Colonic mucosa (tissue), 4 donors: ENCODE measurements around the gene USO1. TPM values are rescaled to one million over a fixed set of nuclear protein-coding genes. Genes with fewer than 3 reads are reported as not detected.

Source experiments
- DNase-seq: peaks from one replicate; pipeline ENCODE4 v3.0.0-alpha.2; 2020
- H3K27ac ChIP-seq: fragments of 200-600 bp; one replicate; pipeline ENCODE4 v1.8.0; 2021
- H3K27me3 ChIP-seq: fragments of 200-600 bp; one replicate; pipeline ENCODE4 v1.8.0; 2021
- H3K36me3 ChIP-seq: fragments of 200-600 bp; one replicate; pipeline ENCODE4 v1.8.0; 2021
- H3K4me1 ChIP-seq: fragments of 200-600 bp; one replicate; pipeline ENCODE4 v1.8.0; 2021; ENCODE audit warnings: mild to moderate bottlenecking
- H3K4me3 ChIP-seq: fragments of 200-600 bp; one replicate; pipeline ENCODE4 v1.8.0; 2021
- H3K9ac ChIP-seq, 2 donors: one replicate each; pipeline ENCODE4 v1.7.0; 2013; ENCODE audit warnings: control low read depth in 2 of 2, low read depth in 2 of 2, low read length in 2 of 2
- H3K9me3 ChIP-seq: fragments of 200-600 bp; one replicate; pipeline ENCODE4 v1.8.0; 2021
- intact Hi-C: fragments of 100-400 bp; cut with DNase I; formaldehyde crosslinking; loops from one replicate; pipeline ENCODE4 v1.14.1; 2022
- total RNA-seq, 2 donors: library from RNA; stranded (reverse); fragmentation: NEBNext Ultra II Directional in 1 of 2; extraction: Animal tissue kit (Norgen Biotek cat#: 25700) in 1 of 2; gene quantifications; one replicate each; pipeline ENCODE4 v1.2.1, GENCODE V29; 2021
- TF ChIP-seq, protein P1 (sequence below): fragments of 200-600 bp; IDR thresholded peaks from one replicate; pipeline ENCODE4 v1.8.0; 2022; ENCODE audit warnings: antibody characterized with exemption, mild to moderate bottlenecking
- donor health status: healthy.
- donor health status: DM: no; HTN: no; CAD: no.
- donor health status: DM: no; HTN: no; CAD: no.

Gene USO1
- total RNA-seq, 2 donors from 2014 or later: 54.7 to 63.0 TPM

DNA sequence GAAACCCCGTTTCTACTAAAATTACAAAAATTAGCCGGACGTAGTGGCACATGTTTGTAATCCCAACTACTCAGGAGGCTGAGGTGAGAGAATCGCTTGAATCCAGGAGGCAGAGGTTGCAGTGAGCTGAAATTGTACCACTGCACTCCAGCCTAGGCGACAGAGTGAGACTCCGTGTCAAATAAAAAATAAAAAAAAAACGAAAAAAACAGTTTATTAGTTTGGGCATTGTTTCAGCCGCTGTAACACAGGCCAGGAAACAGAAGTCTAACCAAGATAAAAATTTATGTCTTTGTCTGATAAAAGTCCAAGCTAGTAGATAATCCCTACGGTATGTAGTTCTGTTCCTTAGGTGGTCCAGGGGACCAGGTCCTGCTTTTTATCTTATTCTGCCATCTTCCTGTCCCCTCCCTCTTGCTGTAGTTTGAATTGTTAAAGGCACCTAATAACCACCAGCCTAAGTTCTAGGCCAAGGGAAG is 21.4 kb downstream of the USO1 start:
- DNase-seq: no peak
- no peaks in the 10 kb centered on the region for H3K36me3 ChIP-seq
- H3K9me3 ChIP-seq: no peaks in the 10 kb centered on the region

DNA sequence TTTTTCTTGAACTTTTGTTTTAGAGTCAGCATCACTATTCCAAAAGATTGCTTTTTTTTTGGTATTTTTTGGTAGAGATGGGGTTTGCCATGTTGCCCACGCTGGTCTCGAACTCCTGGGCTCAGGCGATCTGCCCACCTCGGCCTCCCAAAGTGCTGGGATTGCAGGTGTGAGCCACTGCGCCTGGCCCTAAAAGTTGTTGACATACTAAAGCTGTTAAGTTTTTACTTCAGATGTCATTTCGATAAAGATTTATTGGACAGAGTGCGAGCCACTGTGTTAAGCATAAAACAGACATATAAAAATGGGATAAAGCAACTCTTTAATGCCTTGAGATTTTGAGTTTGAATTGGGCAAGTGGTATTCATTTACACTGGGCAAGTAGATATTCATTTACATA is 28.3 kb downstream of the USO1 start:
- intact Hi-C loops: no loop called here
- Histone ChIP-seq H3K4me3 (no peak overlapping the region), H3K9ac (no peak overlapping the region), H3K4me1 (no peaks in the 10 kb centered on the region), H3K9me3 (no peaks in the 10 kb centered on the region), H3K27ac (no peak overlapping the region), H3K36me3 (no peaks in the 10 kb centered on the region), H3K27me3 (no peaks in the 10 kb centered on the region)
- TF ChIP-seq, protein P1, sequence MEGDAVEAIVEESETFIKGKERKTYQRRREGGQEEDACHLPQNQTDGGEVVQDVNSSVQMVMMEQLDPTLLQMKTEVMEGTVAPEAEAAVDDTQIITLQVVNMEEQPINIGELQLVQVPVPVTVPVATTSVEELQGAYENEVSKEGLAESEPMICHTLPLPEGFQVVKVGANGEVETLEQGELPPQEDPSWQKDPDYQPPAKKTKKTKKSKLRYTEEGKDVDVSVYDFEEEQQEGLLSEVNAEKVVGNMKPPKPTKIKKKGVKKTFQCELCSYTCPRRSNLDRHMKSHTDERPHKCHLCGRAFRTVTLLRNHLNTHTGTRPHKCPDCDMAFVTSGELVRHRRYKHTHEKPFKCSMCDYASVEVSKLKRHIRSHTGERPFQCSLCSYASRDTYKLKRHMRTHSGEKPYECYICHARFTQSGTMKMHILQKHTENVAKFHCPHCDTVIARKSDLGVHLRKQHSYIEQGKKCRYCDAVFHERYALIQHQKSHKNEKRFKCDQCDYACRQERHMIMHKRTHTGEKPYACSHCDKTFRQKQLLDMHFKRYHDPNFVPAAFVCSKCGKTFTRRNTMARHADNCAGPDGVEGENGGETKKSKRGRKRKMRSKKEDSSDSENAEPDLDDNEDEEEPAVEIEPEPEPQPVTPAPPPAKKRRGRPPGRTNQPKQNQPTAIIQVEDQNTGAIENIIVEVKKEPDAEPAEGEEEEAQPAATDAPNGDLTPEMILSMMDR: no peak
- no peak for DNase-seq

More for the DNA sequence above, 21.4 kb downstream of the USO1 start:
- no peak overlapping the region for H3K27ac ChIP-seq
- H3K27me3 ChIP-seq: no peaks in the 10 kb centered on the region
- no peak overlapping the region for H3K4me3 ChIP-seq
- H3K4me1 ChIP-seq: no peaks in the 10 kb centered on the region
- TF ChIP-seq, protein P1: no peak
- intact Hi-C loops: no loop called here
- no peak overlapping the region for H3K9ac ChIP-seq

DNA sequence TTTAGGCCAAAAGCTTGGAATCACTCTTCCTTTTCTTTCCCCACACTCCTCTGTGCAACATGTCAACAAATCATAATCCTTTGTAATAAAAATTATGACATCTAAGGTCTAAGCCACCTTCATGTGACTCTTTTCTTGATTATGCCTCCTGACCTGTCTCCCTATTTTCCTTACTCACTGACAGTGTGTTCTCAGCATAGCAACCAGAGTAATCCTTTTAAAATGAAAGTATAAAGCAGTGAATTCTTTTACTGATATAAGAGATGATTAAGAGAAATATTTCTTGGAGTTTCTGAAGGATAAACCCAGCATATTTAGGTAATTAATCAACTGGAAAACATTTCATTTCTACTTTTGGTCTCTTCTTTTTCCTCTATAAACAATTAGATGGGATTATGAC is 44.7 kb downstream of the USO1 start:
- Histone ChIP-seq H3K27me3 (no peaks in the 10 kb centered on the region), H3K9me3 (no peaks in the 10 kb centered on the region), H3K9ac (no peak overlapping the region), H3K4me1 (no peaks in the 10 kb centered on the region), H3K36me3 (peaks cover 4% of the 10 kb centered on the region), H3K27ac (peak overlapping the region; percentile 6), H3K4me3 (no peak overlapping the region)
- no peak for DNase-seq
- intact Hi-C loops: no loop called here
- TF ChIP-seq, protein P1: no peak

DNA sequence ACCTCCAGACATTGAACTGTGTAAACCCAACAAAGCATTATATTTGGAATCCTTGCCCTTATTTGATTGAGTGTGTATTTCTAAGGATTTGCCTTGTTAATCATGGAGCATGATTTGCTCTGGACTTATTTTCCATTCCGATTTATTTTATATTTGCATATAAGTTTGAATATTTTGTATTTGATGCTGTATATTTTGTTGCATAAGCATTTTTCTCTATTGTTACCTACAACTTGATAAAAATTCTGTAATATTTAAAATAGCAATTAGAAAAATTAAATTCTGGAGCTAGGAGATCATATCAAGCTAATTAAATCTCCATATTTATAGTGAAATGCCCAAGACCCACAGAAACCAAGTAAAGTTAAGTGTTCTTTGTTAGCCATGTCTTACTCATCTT is 47.2 kb downstream of the USO1 start:
- no peak overlapping the region for H3K27ac ChIP-seq
- no peak overlapping the region for H3K4me3 ChIP-seq
- H3K4me1 ChIP-seq: no peaks in the 10 kb centered on the region
- H3K36me3 ChIP-seq: peaks cover 16% of the 10 kb centered on the region
- no peaks in the 10 kb centered on the region for H3K9me3 ChIP-seq
- H3K27me3 ChIP-seq: no peaks in the 10 kb centered on the region
- DNase-seq: no peak
- intact Hi-C loops: no loop called here
- TF ChIP-seq, protein P1: no peak
- no peak overlapping the region for H3K9ac ChIP-seq

DNA sequence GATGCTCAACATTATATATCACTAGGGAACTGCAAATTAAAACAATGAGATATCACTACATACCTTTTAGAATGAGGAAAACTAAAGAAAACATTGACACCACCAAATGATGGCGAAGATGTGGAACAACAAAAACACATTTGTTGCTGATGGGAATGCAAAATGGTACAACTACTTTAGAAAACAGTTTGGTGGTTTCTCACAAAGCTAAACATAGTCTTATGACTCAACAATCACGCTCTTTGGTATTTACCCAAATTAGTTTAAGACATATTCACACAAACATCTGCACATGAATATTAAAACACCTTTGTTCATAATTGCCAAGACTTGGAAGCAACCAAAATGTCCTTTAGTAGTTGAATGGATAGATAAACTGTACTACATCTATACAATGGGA is 53.2 kb downstream of the USO1 start:
- TF ChIP-seq, protein P1: no peak
- H3K36me3 ChIP-seq: peaks cover 16% of the 10 kb centered on the region
- H3K4me3 ChIP-seq: no peak overlapping the region
- no peak overlapping the region for H3K9ac ChIP-seq
- no peak for DNase-seq
- no peaks in the 10 kb centered on the region for H3K27me3 ChIP-seq
- intact Hi-C loops: no loop called here
- H3K9me3 ChIP-seq: no peaks in the 10 kb centered on the region
- H3K27ac ChIP-seq: no peak overlapping the region
- no peaks in the 10 kb centered on the region for H3K4me1 ChIP-seq
